Naive thymus-derived CD8-positive, alpha-beta T cell (primary cell): Measurements from ENCODE around the gene RDX. TPM values are rescaled to one million over a fixed set of nuclear protein-coding genes. Genes with fewer than 3 reads are reported as not detected.
"Not testable (repeated sequence)": the region's sequence is repeated elsewhere in the genome, so short reads cannot be mapped to it uniquely, and the experiment has no call there.

Source experiments
- ATAC-seq, 2 donors: fragments of 150-1000 bp; cut with Tn5 transposase in 1 of 2; sonication (Bioruptor Pico), chemical (Tn5 transposase) in 1 of 2; 1 replicate in 1 of 2; 2 replicates in 1 of 2; pipeline ENCODE4 v1.10.0; 2021; ENCODE audit warnings: mild to moderate bottlenecking in 2 of 2, moderate library complexity in 2 of 2
- POLR2A ChIA-PET: fragments of 350-600 bp; sonication (Branson Sonifier 250); formaldehyde crosslinking; loops from one replicate; lab custom pipeline; 2021; ENCODE audit warnings: antibody characterized with exemption; lab: Charles Lee
- DNase-seq, 10 donors: peaks; one replicate each; pipeline versions ENCODE4 v3.0.0 to v3.0.0-alpha.2; 2020 to 2022
- H3K27ac Mint-ChIP-seq, 10 donors: one replicate each; pipeline ENCODE4 v1.8.0; 2020 to 2022; ENCODE audit warnings: mild to moderate bottlenecking in 10 of 10, mixed read lengths in 10 of 10, moderate library complexity in 4 of 10, inconsistent platforms in 1 of 10
- H3K27me3 Mint-ChIP-seq, 5 donors: one replicate each; pipeline ENCODE4 v1.8.0; 2021 to 2022; ENCODE audit warnings: mixed read lengths in 5 of 5
- H3K36me3 Mint-ChIP-seq, 3 donors: one replicate each; pipeline ENCODE4 v1.8.0; 2020 to 2022; ENCODE audit warnings: mixed read lengths in 3 of 3, mild to moderate bottlenecking in 2 of 3, inconsistent platforms in 1 of 3
- H3K4me1 Mint-ChIP-seq, 4 donors: one replicate each; pipeline ENCODE4 v1.8.0; 2021 to 2022; ENCODE audit warnings: mixed read lengths in 4 of 4
- H3K4me3 Mint-ChIP-seq, 10 donors: one replicate each; pipeline ENCODE4 v1.8.0; 2020 to 2022; ENCODE audit warnings: mild to moderate bottlenecking in 10 of 10, mixed read lengths in 10 of 10, moderate library complexity in 6 of 10, inconsistent platforms in 1 of 10
- H3K9me3 Mint-ChIP-seq, 9 donors: one replicate each; pipeline ENCODE4 v1.8.0; 2020 to 2022; ENCODE audit warnings: mixed read lengths in 9 of 9, mild to moderate bottlenecking in 3 of 9, inconsistent platforms in 1 of 9, moderate library complexity in 1 of 9
- polyA plus RNA-seq, 3 donors: library from polyadenylated mRNA; unstranded; fragments of 300-500 nt; fragmentation: Illumina TruSeq; gene quantifications; one replicate each; pipeline ENCODE4 v1.2.3, GENCODE V29; 2021
- total RNA-seq, 8 experiments: library from RNA in 2 of 8; stranded (reverse) in 2 of 8; gene quantifications; one replicate each; pipeline ENCODE4 v1.2.3 and lab custom pipeline; 2021 to 2026

Gene RDX
- total and polyA plus RNA-seq, 5 experiments from 2014 or later: 1.8 to 14.1 (median 10.8) TPM

GRCh38 chr11:110287537-110287936 is 8.9 kb downstream of the RDX start:
- DNase-seq: no peak
- H3K27ac Mint-ChIP-seq: peak overlapping the region in 3 of 10 donors; percentile 24 to 63 (median 49)

GRCh38 chr11:110286298-110287040 is 9.9 kb downstream of the RDX start:
- Mint-ChIP-seq H3K4me1 (peaks cover 9 to 20% (median 16%) of the 10 kb centered on the region in 4 donors), H3K4me3 (no peak overlapping the region), H3K27ac (no peak overlapping the region), H3K27me3 (no peaks in the 10 kb centered on the region), H3K9me3 (no peaks in the 10 kb centered on the region), H3K36me3 (peaks cover 0 to 4% (median 3%) of the 10 kb centered on the region in 3 donors)
- POLR2A ChIA-PET: no interaction called here
- ATAC-seq (no peak), DNase-seq (no peak)

More at GRCh38 chr11:110287537-110287936, 8.9 kb downstream of the RDX start:
- Mint-ChIP-seq H3K36me3 (peaks cover 0 to 4% (median 3%) of the 10 kb centered on the region in 3 donors), H3K4me1 (peaks cover 6 to 21% (median 16%) of the 10 kb centered on the region in 4 donors), H3K27me3 (no peaks in the 10 kb centered on the region), H3K4me3 (no peak overlapping the region), H3K9me3 (no peaks in the 10 kb centered on the region)
- POLR2A ChIA-PET: no interaction called here
- no peak for ATAC-seq

GRCh38 chr11:110283862-110284261 is 12.6 kb downstream of the RDX start:
- no peaks in the 10 kb centered on the region for H3K9me3 Mint-ChIP-seq
- POLR2A ChIA-PET: no interaction called here
- no peaks in the 10 kb centered on the region for H3K27me3 Mint-ChIP-seq
- no peak overlapping the region for H3K27ac Mint-ChIP-seq
- H3K4me3 Mint-ChIP-seq: no peak overlapping the region
- ATAC-seq: no peak
- no peak for DNase-seq
- H3K36me3 Mint-ChIP-seq: peaks cover 4 to 5% (median 4%) of the 10 kb centered on the region in 3 donors
- H3K4me1 Mint-ChIP-seq: peaks cover 7 to 14% (median 11%) of the 10 kb centered on the region in 4 donors

- H3K27me3 Mint-ChIP-seq, ATAC-seq, H3K4me3 Mint-ChIP-seq, H3K9me3 Mint-ChIP-seq, H3K27ac Mint-ChIP-seq, POLR2A ChIA-PET, H3K4me1 Mint-ChIP-seq, DNase-seq: not testable (repeated sequence)
- H3K36me3 Mint-ChIP-seq: peaks cover 0 to 22% (median 19%) of the 10 kb centered on the region in 3 donors
These were observed 15.8 kb downstream of the RDX start for GRCh38 chr11:110280595-110280994.

GRCh38 chr11:110279881-110280280 is 16.5 kb downstream of the RDX start:
- no peak overlapping the region for H3K4me3 Mint-ChIP-seq
- H3K27ac Mint-ChIP-seq: no peak overlapping the region
- no peak for ATAC-seq
- H3K27me3 Mint-ChIP-seq: no peaks in the 10 kb centered on the region
- POLR2A ChIA-PET: no interaction called here
- no peak for DNase-seq
- peaks cover 0 to 22% (median 19%) of the 10 kb centered on the region in 3 donors for H3K36me3 Mint-ChIP-seq
- no peaks in the 10 kb centered on the region for H3K9me3 Mint-ChIP-seq
- H3K4me1 Mint-ChIP-seq: peaks cover 0 to 6% (median 0%) of the 10 kb centered on the region in 4 donors

GRCh38 chr11:110272919-110273318 is 23.5 kb downstream of the RDX start:
- Mint-ChIP-seq H3K27ac (no peak overlapping the region), H3K9me3 (no peaks in the 10 kb centered on the region), H3K36me3 (peaks cover 0 to 46% (median 29%) of the 10 kb centered on the region in 3 donors), H3K27me3 (no peaks in the 10 kb centered on the region), H3K4me1 (no peaks in the 10 kb centered on the region), H3K4me3 (no peak overlapping the region)
- POLR2A ChIA-PET: interaction anchor here (0.6 kb wide), 1 partner anchor 909 kb away, joined by 4 read pairs; no protein-coding TSS in a partner anchor
- no peak for DNase-seq
- ATAC-seq: no peak

- ATAC-seq: no peak
- H3K27me3 Mint-ChIP-seq: no peaks in the 10 kb centered on the region
- no peaks in the 10 kb centered on the region for H3K9me3 Mint-ChIP-seq
- no peaks in the 10 kb centered on the region for H3K4me1 Mint-ChIP-seq
- POLR2A ChIA-PET: no interaction called here
- DNase-seq: no peak
- peaks cover 0 to 46% (median 17%) of the 10 kb centered on the region in 3 donors for H3K36me3 Mint-ChIP-seq
- H3K4me3 Mint-ChIP-seq: no peak overlapping the region
- no peak overlapping the region for H3K27ac Mint-ChIP-seq
These were observed 26.4 kb downstream of the RDX start for GRCh38 chr11:110269996-110270395.

- no peaks in the 10 kb centered on the region for H3K27me3 Mint-ChIP-seq
- H3K4me3 Mint-ChIP-seq: no peak overlapping the region
- no peak overlapping the region for H3K27ac Mint-ChIP-seq
- no peak for ATAC-seq
- H3K9me3 Mint-ChIP-seq: no peaks in the 10 kb centered on the region
- peaks cover 0 to 51% (median 23%) of the 10 kb centered on the region in 3 donors for H3K36me3 Mint-ChIP-seq
- H3K4me1 Mint-ChIP-seq: no peaks in the 10 kb centered on the region
- no peak for DNase-seq
- POLR2A ChIA-PET: no interaction called here
These were observed 28.0 kb downstream of the RDX start for GRCh38 chr11:110268441-110268840.

- DNase-seq (no peak), ATAC-seq (no peak)
- H3K36me3 Mint-ChIP-seq: peaks cover 0 to 64% (median 20%) of the 10 kb centered on the region in 3 donors
- POLR2A ChIA-PET: no interaction called here
- H3K27ac Mint-ChIP-seq: no peak overlapping the region
- no peaks in the 10 kb centered on the region for H3K27me3 Mint-ChIP-seq
- no peak overlapping the region for H3K4me3 Mint-ChIP-seq
- no peaks in the 10 kb centered on the region for H3K9me3 Mint-ChIP-seq
- H3K4me1 Mint-ChIP-seq: no peaks in the 10 kb centered on the region
These were observed 34.4 kb downstream of the RDX start for GRCh38 chr11:110262072-110262403.

GRCh38 chr11:110261195-110262071 is 35.0 kb downstream of the RDX start:
- DNase-seq (no peak), ATAC-seq (no peak)
- Mint-ChIP-seq H3K36me3 (peaks cover 0 to 65% (median 20%) of the 10 kb centered on the region in 3 donors), H3K27ac (no peak overlapping the region), H3K27me3 (no peaks in the 10 kb centered on the region), H3K9me3 (no peaks in the 10 kb centered on the region), H3K4me1 (no peaks in the 10 kb centered on the region), H3K4me3 (no peak overlapping the region)
- POLR2A ChIA-PET: no interaction called here

- H3K36me3 Mint-ChIP-seq: peaks cover 0 to 38% (median 8%) of the 10 kb centered on the region in 3 donors
- H3K4me1 Mint-ChIP-seq: no peaks in the 10 kb centered on the region
- POLR2A ChIA-PET: no interaction called here
- no peak overlapping the region for H3K4me3 Mint-ChIP-seq
- H3K27ac Mint-ChIP-seq: no peak overlapping the region
- no peaks in the 10 kb centered on the region for H3K9me3 Mint-ChIP-seq
- DNase-seq (no peak), ATAC-seq (no peak)
- no peaks in the 10 kb centered on the region for H3K27me3 Mint-ChIP-seq
These were observed 42.9 kb downstream of the RDX start for GRCh38 chr11:110253525-110253924.

- H3K4me1 Mint-ChIP-seq: no peaks in the 10 kb centered on the region
- H3K27me3 Mint-ChIP-seq: no peaks in the 10 kb centered on the region
- POLR2A ChIA-PET: no interaction called here
- no peak overlapping the region for H3K4me3 Mint-ChIP-seq
- H3K36me3 Mint-ChIP-seq: peaks cover 0 to 29% (median 8%) of the 10 kb centered on the region in 3 donors
- H3K27ac Mint-ChIP-seq: peak overlapping the region in 1 of 10 donors; percentile 62
- ATAC-seq (no peak), DNase-seq (no peak)
- no peaks in the 10 kb centered on the region for H3K9me3 Mint-ChIP-seq
These were observed 44.6 kb downstream of the RDX start for GRCh38 chr11:110251836-110252235.

- H3K4me3 Mint-ChIP-seq: no peak overlapping the region
- no peaks in the 10 kb centered on the region for H3K4me1 Mint-ChIP-seq
- POLR2A ChIA-PET: no interaction called here
- H3K36me3 Mint-ChIP-seq: peaks cover 0 to 29% (median 8%) of the 10 kb centered on the region in 3 donors
- DNase-seq (no peak), ATAC-seq (no peak)
- H3K27ac Mint-ChIP-seq: no peak overlapping the region
- no peaks in the 10 kb centered on the region for H3K27me3 Mint-ChIP-seq
- H3K9me3 Mint-ChIP-seq: no peaks in the 10 kb centered on the region
These were observed 46.2 kb downstream of the RDX start for GRCh38 chr11:110250168-110250567.
